T-helper 1 cell treated with Interleukin-12 subunit alpha and Interleukin-12 subunit beta and Interleukin-4 antibody, amounts not matched to agents 30 μg/mL and 1 μg/mL, for 36 hours (primary cell): Measurements from ENCODE around the gene PXN.
"Not testable (repeated sequence)": the region's sequence is repeated elsewhere in the genome, so short reads cannot be mapped to it uniquely, and the experiment has no call there.

Source experiments
- H3K27ac Mint-ChIP-seq: one replicate; pipeline ENCODE4 v1.8.0; 2021; ENCODE audit warnings: mild to moderate bottlenecking, mixed read lengths
- H3K27me3 Mint-ChIP-seq: one replicate; pipeline ENCODE4 v1.8.0; 2021; ENCODE audit warnings: low read depth, mixed read lengths
- H3K36me3 Mint-ChIP-seq: one replicate; pipeline ENCODE4 v1.8.0; 2021; ENCODE audit warnings: low read depth, mixed read lengths
- H3K4me1 Mint-ChIP-seq: one replicate; pipeline ENCODE4 v1.8.0; 2021; ENCODE audit warnings: low read depth, mixed read lengths
- H3K4me3 Mint-ChIP-seq: one replicate; pipeline ENCODE4 v1.8.0; 2021; ENCODE audit warnings: mild to moderate bottlenecking, moderate library complexity, mixed read lengths
- H3K9me3 Mint-ChIP-seq: one replicate; pipeline ENCODE4 v1.8.0; 2021; ENCODE audit warnings: mixed read lengths

PXN gene

GRCh38 chr12:120238839-120239445 lies 26.6 kb downstream of the PXN start:
- H3K36me3 Mint-ChIP-seq: peaks cover 12% of the 10 kb centered on the region
- peaks cover 73% of the 10 kb centered on the region for H3K4me1 Mint-ChIP-seq
- H3K27ac Mint-ChIP-seq: no peak overlapping the region
- H3K4me3 Mint-ChIP-seq: no peak overlapping the region
- H3K27me3 Mint-ChIP-seq: no peaks in the 10 kb centered on the region
- H3K9me3 Mint-ChIP-seq: no peaks in the 10 kb centered on the region

DNA sequence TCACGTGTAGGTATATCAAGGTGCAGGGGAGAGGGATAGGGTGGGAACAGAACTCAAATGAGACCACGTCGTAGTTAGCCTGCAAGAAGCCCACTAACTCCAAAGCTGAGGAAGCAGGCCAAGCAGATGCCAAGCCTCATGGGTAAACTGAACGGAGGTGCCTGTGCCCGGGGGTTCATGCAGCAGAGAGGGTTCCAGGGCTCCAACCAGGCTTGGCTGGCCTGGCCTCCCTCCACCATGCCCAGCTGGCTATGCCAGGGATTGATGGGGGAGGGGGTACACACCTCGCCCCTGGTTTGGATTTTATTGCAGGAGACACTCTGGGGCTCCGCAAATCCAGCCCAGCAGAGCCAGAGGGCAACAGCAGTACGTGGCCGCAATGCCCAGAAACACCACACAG lies 27.3 kb downstream of the PXN start:
- H3K27me3 Mint-ChIP-seq: no peaks in the 10 kb centered on the region
- no peaks in the 10 kb centered on the region for H3K9me3 Mint-ChIP-seq

DNA sequence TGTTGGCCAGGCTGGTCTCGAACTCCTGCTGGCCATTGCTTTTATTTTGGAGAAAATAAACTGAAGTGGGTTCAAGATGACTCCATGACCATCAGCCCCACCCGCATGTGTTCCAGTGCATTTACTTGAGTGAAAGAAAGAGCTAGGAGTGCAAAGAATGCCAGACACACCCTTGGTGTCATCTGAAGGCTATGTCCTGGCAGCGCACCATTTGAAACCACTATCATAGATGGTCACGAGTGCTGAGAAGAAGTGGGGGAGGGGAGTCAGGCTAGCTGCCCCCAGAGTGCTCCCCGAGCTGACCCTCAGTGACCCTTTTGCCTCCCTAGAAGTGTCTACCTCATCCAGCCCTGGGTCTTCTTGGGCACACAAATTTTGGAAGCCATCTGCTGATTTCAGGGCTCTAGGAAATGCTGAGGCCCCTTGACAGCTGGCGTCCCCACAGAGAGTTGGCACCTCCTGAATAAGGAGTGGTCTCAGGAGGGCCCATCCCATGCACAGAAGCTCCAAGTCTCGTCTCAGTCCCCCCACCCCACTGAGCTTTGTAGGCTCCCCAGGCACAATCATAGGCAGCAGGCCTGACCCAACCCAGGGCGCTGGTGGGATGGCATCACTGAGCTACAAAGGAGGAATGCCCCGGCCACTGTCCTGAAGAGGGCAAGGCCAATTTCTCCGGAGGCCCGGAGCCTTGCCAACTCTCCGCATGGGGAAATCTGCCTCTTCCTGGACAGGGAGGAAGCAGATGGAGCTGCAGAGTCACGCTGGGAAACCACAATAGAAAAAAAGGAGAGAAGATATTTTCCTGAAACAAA lies 28.0 kb downstream of the PXN start:
- H3K27me3 Mint-ChIP-seq: no peaks in the 10 kb centered on the region
- peaks cover 11% of the 10 kb centered on the region for H3K36me3 Mint-ChIP-seq
- peak overlapping the region; percentile 55 for H3K27ac Mint-ChIP-seq
- H3K9me3 Mint-ChIP-seq: no peaks in the 10 kb centered on the region
- H3K4me1 Mint-ChIP-seq: peaks cover 74% of the 10 kb centered on the region
- H3K4me3 Mint-ChIP-seq: peak overlapping the region; percentile 40

More for the DNA sequence above, 27.3 kb downstream of the PXN start:
- Mint-ChIP-seq H3K4me1 (peaks cover 72% of the 10 kb centered on the region), H3K36me3 (peaks cover 13% of the 10 kb centered on the region), H3K27ac (no peak overlapping the region), H3K4me3 (no peak overlapping the region)

DNA sequence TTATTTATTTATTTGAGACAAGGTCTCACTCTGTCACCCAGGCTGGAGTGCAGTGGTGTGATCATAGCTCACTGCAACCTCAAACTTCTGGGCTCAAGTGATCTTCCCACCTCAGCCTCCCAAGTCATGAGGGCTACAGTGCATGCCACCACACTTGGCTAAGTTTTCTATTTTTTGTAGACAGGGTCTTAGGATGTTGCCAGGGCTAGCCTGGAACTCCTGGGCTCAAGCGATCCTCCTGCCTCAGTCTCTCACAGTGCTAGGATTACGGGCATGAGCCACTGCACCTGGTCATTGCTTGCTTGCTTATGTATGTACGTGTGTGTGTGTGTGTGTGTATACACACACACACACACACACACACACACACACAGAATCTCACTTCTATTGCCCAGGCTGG lies 28.7 kb downstream of the PXN start:
- peaks cover 10% of the 10 kb centered on the region for H3K36me3 Mint-ChIP-seq
- H3K27me3 Mint-ChIP-seq, H3K4me3 Mint-ChIP-seq, H3K27ac Mint-ChIP-seq, H3K9me3 Mint-ChIP-seq: not testable (repeated sequence)
- H3K4me1 Mint-ChIP-seq: peaks cover 76% of the 10 kb centered on the region

GRCh38 chr12:120235369-120236323 lies 29.9 kb downstream of the PXN start:
- Mint-ChIP-seq H3K27me3 (no peaks in the 10 kb centered on the region), H3K27ac (peak overlapping the region; percentile 63), H3K4me1 (peaks cover 77% of the 10 kb centered on the region), H3K36me3 (peaks cover 8% of the 10 kb centered on the region), H3K9me3 (no peaks in the 10 kb centered on the region), H3K4me3 (no peak overlapping the region)

DNA sequence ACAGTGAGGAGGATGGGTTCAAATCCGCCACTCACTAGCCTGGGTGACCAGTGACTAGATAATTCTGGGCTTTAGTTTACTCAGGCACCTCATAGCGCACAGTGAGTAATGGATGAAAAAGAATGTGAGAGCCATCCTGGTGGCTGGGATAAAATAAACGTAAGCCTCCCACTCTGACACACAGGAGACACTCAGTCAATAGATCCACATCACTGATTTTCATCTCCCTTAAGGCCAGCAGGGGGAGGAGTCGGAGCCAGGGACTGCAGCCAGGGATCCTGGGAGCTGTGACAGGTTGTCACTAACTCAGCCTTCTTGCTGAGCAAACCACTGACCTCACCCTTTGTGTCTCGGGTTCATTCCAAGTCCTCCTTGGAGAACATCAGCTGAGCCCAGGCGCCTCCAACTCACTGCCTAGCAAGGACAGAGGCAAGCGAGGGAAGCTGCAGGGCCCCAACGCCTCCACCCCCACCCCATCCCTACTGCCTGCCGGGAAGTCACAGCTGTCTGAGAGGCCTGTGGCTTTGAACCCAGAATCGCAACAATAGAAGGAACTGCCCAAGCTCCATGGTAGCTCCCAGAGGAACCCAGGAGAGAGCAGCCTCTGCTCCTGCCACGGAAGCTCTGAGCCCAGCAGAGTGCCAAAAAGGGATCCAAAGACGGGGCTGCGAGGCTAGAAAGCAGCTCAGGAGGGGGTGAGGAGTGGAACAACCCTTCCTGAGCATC lies 30.7 kb downstream of the PXN start:
- H3K27ac Mint-ChIP-seq: peak overlapping the region; percentile 36
- H3K9me3 Mint-ChIP-seq: no peaks in the 10 kb centered on the region
- peaks cover 75% of the 10 kb centered on the region for H3K4me1 Mint-ChIP-seq
- peaks cover 8% of the 10 kb centered on the region for H3K36me3 Mint-ChIP-seq
- no peaks in the 10 kb centered on the region for H3K27me3 Mint-ChIP-seq
- H3K4me3 Mint-ChIP-seq: no peak overlapping the region

GRCh38 chr12:120231316-120232011 lies 34.1 kb downstream of the PXN start:
- Mint-ChIP-seq H3K36me3 (peaks cover 8% of the 10 kb centered on the region), H3K4me3 (peak overlapping the region; percentile 73), H3K27ac (peak overlapping the region; percentile 93), H3K9me3 (no peaks in the 10 kb centered on the region), H3K4me1 (peaks cover 87% of the 10 kb centered on the region), H3K27me3 (no peaks in the 10 kb centered on the region)

- H3K27me3 Mint-ChIP-seq: no peaks in the 10 kb centered on the region
- H3K36me3 Mint-ChIP-seq: peaks cover 8% of the 10 kb centered on the region
- peaks cover 87% of the 10 kb centered on the region for H3K4me1 Mint-ChIP-seq
- H3K27ac Mint-ChIP-seq: peak overlapping the region; percentile 93
- peak overlapping the region; percentile 73 for H3K4me3 Mint-ChIP-seq
- no peaks in the 10 kb centered on the region for H3K9me3 Mint-ChIP-seq
Measured at GRCh38 chr12:120230974-120231315, 34.6 kb downstream of the PXN start.

DNA sequence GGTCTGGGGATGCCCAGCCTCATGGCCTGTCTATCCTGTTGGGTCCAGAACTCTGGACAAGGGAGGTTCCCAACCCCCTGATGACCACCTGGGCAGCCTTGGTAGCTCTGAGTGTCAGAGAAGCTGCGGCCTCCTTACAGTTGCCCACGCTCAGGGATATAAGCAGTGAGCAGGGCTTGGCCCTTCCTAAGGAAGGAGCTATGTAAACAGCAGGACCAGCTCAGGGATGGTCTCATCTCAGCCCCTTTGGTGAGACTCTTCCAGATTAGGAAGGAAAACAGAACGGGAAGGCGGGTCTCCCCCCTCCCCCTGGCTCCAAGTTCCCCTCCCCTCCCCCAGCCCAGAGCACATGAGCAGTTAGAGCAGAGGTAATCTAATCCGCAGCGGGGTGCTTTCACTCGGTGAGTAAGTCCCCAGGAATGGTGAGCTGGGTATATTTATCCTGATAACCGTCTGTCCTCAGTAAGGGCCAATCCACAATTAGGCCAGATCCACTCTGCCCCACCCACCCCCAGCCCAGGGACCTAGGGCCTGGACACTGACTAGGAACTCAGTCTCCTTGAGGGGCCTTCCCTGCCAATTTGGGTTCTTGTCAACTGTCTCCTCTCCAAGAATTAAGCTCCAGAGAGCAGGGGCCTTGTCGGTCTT lies 35.1 kb downstream of the PXN start:
- H3K36me3 Mint-ChIP-seq: peaks cover 11% of the 10 kb centered on the region
- peak overlapping the region; percentile 73 for H3K4me3 Mint-ChIP-seq
- H3K9me3 Mint-ChIP-seq: no peaks in the 10 kb centered on the region
- H3K4me1 Mint-ChIP-seq: peaks cover 86% of the 10 kb centered on the region
- peak overlapping the region; percentile 93 for H3K27ac Mint-ChIP-seq
- no peaks in the 10 kb centered on the region for H3K27me3 Mint-ChIP-seq

- Mint-ChIP-seq H3K4me3 (peak overlapping the region; percentile 17), H3K27me3 (no peaks in the 10 kb centered on the region), H3K36me3 (peaks cover 13% of the 10 kb centered on the region), H3K4me1 (peaks cover 83% of the 10 kb centered on the region), H3K27ac (peak overlapping the region; percentile 93), H3K9me3 (no peaks in the 10 kb centered on the region)
Measured at GRCh38 chr12:120229487-120230325, 35.8 kb downstream of the PXN start.

GRCh38 chr12:120229071-120229486 lies 36.5 kb downstream of the PXN start:
- no peaks in the 10 kb centered on the region for H3K27me3 Mint-ChIP-seq
- H3K9me3 Mint-ChIP-seq: no peaks in the 10 kb centered on the region
- H3K4me3 Mint-ChIP-seq: peak overlapping the region; percentile 23
- H3K27ac Mint-ChIP-seq: peak overlapping the region; percentile 72
- H3K4me1 Mint-ChIP-seq: peaks cover 76% of the 10 kb centered on the region
- peaks cover 13% of the 10 kb centered on the region for H3K36me3 Mint-ChIP-seq

- Mint-ChIP-seq H3K4me1 (peaks cover 71% of the 10 kb centered on the region), H3K27me3 (no peaks in the 10 kb centered on the region), H3K9me3 (no peaks in the 10 kb centered on the region), H3K36me3 (peaks cover 12% of the 10 kb centered on the region), H3K27ac (peak overlapping the region; percentile 72), H3K4me3 (peak overlapping the region; percentile 74)
Measured at GRCh38 chr12:120228291-120229070, 37.0 kb downstream of the PXN start.
